DMS79 (cell line): ENCODE measurements around the gene LONP2.
"Not testable (repeated sequence)": the region's sequence is repeated elsewhere in the genome, so short reads cannot be mapped to it uniquely, and the experiment has no call there.

Source experiments
- DNase-seq: peaks from one replicate; lab custom pipeline; 2025; lab: John Stamatoyannopoulos, UW

Gene LONP2

GRCh38 chr16:48395375-48395774 is 151.3 kb downstream of the LONP2 start:
- DNase-seq, result no peak

- not testable (repeated sequence) for DNase-seq
These were observed 158.4 kb downstream of the LONP2 start for GRCh38 chr16:48402547-48402946.

DNA sequence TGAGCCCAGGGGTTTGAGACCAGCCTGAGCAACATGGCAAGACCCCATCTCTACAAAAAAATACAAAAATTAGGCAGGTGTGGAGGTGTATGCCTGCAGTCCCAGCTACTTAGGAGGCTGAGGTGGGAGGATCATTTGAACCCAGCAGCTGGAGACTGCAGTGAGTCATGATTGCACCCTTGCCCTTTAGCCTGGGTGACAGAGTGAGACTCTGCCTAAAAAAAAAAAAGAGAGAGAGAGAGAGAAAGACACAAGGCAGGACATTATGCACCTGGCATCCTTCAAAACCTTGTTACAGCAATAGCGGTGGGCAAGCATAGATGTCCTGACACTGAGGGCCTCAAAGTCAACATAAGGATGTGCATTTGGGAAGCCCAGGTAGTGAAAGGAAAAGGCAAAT is 161.1 kb downstream of the LONP2 start:
- DNase-seq, result no peak

DNA sequence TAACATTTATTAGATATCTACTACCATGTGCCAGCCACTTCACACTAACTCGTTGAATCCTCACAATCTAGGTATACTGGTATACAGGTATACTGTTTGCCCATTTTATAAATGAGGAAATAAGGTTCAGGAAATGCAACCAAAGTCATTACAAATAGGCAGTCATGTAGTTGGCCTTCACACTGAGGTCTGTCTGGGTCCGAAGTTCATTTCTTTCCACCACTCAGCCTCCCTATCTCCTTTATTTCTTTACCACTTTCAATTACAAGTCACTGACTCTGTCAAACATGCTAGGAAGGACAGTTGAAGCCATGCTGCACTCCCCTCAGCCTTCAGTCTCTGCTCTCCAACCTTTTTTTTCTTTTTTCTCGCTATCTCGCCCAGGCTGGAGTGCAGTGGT is 161.8 kb downstream of the LONP2 start:
- no peak for DNase-seq
